PFSK-1 (cell line): ENCODE measurements around the gene ACTN2.

Experiments
- POLR2AphosphoS5 ChIP-seq: IDR thresholded peaks from 2 replicates; pipeline ENCODE4 v1.6.1; 2012; ENCODE audit warnings: low read depth, mild to moderate bottlenecking, control low read depth, low read length, moderate library complexity
- TAF1 ChIP-seq: IDR thresholded peaks from 2 replicates; pipeline ENCODE4 v1.6.1; 2012; ENCODE audit warnings: low read length, control low read depth, borderline replicate concordance; ENCODE audit not compliant: insufficient read depth
- TF ChIP-seq, protein P1 (sequence below), 2 experiments: IDR thresholded peaks; 2 replicates each; pipeline versions ENCODE4 v1.6.1 to v1.8.0; 2011 to 2012; ENCODE audit warnings: low read depth in 2 of 2, low read length in 2 of 2, control low read depth in 1 of 2, inconsistent platforms in 1 of 2, mild to moderate bottlenecking in 1 of 2, moderate library complexity in 1 of 2; ENCODE audit not compliant: insufficient read depth in 1 of 2

DNA sequence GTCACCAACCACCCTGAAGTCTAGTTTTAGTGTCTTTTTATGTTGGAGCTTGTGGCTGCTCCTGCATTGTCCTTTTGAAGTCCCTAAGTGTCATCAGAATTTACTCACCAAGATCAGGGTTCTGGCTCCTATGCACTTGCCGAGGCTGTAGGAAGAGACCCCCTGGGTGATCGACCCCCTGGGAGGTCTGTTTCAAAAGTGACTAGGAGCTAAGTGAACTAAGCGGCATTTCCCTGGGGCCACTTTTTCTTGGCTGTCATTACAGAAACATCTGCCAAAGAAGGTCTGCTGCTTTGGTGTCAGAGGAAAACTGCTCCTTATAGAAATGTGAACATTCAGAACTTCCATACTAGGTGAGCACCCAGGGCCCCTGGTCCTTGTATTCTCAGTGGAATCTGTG lies 39.4 kb downstream of the ACTN2 start:
- TF ChIP-seq, protein P1, sequence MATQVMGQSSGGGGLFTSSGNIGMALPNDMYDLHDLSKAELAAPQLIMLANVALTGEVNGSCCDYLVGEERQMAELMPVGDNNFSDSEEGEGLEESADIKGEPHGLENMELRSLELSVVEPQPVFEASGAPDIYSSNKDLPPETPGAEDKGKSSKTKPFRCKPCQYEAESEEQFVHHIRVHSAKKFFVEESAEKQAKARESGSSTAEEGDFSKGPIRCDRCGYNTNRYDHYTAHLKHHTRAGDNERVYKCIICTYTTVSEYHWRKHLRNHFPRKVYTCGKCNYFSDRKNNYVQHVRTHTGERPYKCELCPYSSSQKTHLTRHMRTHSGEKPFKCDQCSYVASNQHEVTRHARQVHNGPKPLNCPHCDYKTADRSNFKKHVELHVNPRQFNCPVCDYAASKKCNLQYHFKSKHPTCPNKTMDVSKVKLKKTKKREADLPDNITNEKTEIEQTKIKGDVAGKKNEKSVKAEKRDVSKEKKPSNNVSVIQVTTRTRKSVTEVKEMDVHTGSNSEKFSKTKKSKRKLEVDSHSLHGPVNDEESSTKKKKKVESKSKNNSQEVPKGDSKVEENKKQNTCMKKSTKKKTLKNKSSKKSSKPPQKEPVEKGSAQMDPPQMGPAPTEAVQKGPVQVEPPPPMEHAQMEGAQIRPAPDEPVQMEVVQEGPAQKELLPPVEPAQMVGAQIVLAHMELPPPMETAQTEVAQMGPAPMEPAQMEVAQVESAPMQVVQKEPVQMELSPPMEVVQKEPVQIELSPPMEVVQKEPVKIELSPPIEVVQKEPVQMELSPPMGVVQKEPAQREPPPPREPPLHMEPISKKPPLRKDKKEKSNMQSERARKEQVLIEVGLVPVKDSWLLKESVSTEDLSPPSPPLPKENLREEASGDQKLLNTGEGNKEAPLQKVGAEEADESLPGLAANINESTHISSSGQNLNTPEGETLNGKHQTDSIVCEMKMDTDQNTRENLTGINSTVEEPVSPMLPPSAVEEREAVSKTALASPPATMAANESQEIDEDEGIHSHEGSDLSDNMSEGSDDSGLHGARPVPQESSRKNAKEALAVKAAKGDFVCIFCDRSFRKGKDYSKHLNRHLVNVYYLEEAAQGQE (IDR thresholded peaks at IDR 0.05; ENCODE audit: insufficient read depth in 1 of 2, low read depth in 2 of 2, low read length in 2 of 2), result no peak
- no peak for TF ChIP-seq TAF1
- no peak for TF ChIP-seq POLR2AphosphoS5
